ENCODE data around the gene FBXO44.

GRCh38 chr1:11704194-11704529 lies 49.5 kb downstream of the FBXO44 start:
- TF ChIP-seq CTCF (IDR thresholded peaks at IDR 0.05), result no peak
- TF ChIP-seq POLR2A (IDR thresholded peaks at IDR 0.05), result no peak
- TF ChIP-seq POLR2AphosphoS5 (IDR thresholded peaks at IDR 0.05), result no peak

Data from upper lobe of left lung (tissue), 4 donors.